Measurements from ENCODE around the gene PKHD1. TPM values are rescaled to one million over a fixed set of nuclear protein-coding genes. Genes with fewer than 3 reads are reported as not detected.

PKHD1 gene
- total RNA-seq, 4 donors from 2014 or later: 0.11 to 0.68 (median 0.42) TPM

DNA sequence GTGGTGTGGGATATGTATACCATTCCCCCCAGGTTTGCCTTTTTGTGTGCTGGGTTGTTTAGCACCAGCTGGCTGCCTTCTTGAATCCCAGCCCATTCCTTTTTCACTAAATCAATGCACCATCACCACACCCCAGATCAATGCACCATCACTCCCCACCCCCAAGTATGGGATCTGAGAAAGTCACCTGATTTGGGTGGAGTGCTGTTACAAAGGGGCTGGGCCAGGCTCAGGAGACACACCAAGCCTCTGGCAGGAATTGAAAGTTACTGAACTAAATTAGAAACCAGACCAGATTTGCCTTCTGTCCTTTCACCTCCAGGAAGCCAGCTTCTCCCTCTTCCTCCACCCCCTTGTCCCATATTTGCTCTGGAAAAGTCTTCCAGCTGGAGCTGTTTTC, 19.6 kb upstream of the PKHD1 start:
- no peak for TF ChIP-seq POLR2A (IDR thresholded peaks at IDR 0.05)
- TF ChIP-seq, protein P1, sequence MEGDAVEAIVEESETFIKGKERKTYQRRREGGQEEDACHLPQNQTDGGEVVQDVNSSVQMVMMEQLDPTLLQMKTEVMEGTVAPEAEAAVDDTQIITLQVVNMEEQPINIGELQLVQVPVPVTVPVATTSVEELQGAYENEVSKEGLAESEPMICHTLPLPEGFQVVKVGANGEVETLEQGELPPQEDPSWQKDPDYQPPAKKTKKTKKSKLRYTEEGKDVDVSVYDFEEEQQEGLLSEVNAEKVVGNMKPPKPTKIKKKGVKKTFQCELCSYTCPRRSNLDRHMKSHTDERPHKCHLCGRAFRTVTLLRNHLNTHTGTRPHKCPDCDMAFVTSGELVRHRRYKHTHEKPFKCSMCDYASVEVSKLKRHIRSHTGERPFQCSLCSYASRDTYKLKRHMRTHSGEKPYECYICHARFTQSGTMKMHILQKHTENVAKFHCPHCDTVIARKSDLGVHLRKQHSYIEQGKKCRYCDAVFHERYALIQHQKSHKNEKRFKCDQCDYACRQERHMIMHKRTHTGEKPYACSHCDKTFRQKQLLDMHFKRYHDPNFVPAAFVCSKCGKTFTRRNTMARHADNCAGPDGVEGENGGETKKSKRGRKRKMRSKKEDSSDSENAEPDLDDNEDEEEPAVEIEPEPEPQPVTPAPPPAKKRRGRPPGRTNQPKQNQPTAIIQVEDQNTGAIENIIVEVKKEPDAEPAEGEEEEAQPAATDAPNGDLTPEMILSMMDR (IDR thresholded peaks at IDR 0.05): no peak
- no peak for TF ChIP-seq EP300 (IDR thresholded peaks at IDR 0.05)
- no peak for TF ChIP-seq POLR2AphosphoS5 (IDR thresholded peaks at IDR 0.05)
- Histone ChIP-seq H3K27ac (no peak overlapping the region), H3K4me3 (no peak overlapping the region), H3K4me1 (no peaks in the 10 kb centered on the region), H3K27me3 (peaks cover 4% of the 10 kb centered on the region), H3K36me3 (no peaks in the 10 kb centered on the region), H3K9me3 (no peaks in the 10 kb centered on the region)
- no peak for DNase-seq (ENCODE audit: low spot score in 2 of 2)

- Histone ChIP-seq H3K27ac (no peak overlapping the region), H3K36me3 (no peaks in the 10 kb centered on the region), H3K4me3 (no peak overlapping the region), H3K9me3 (no peaks in the 10 kb centered on the region), H3K27me3 (peaks cover 13% of the 10 kb centered on the region), H3K4me1 (no peaks in the 10 kb centered on the region)
- no peak for DNase-seq (ENCODE audit: low spot score in 2 of 2)
- no peak for TF ChIP-seq POLR2A (IDR thresholded peaks at IDR 0.05)
- no peak for TF ChIP-seq EP300 (IDR thresholded peaks at IDR 0.05)
- WGBS: 82% methylated on average over 4 of the region's 4 CpGs
These were observed 17.6 kb upstream of the PKHD1 start for GRCh38 chr6:52104979-52105378.

DNA sequence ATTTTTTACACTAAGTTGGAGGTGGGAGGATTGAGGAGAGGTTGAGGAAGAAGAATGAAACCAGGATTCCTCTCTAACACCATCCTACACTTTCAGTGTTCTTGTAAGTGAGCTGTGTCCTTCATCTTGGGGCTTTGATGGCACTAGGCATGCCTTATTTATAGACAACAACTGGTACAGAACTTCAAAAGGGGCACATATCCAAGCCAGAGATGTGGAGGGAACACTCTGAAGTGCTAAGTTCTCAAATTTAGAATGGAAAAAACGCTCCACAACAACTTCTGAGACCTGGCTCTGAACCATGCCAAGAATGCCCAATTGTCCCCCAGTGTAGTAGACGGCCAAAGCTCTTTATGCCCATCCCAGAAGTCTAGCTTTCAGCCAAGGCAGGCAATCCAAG, 16.2 kb upstream of the PKHD1 start:
- no peak for DNase-seq (ENCODE audit: low spot score in 2 of 2)
- no peak overlapping the region for H3K4me3 ChIP-seq
- H3K9me3 ChIP-seq: no peaks in the 10 kb centered on the region
- no peak overlapping the region for H3K27ac ChIP-seq
- WGBS: 68% methylated on average over 2 of the region's 2 CpGs
- H3K27me3 ChIP-seq: peaks cover 16% of the 10 kb centered on the region
- no peaks in the 10 kb centered on the region for H3K4me1 ChIP-seq
- H3K36me3 ChIP-seq: no peaks in the 10 kb centered on the region
- no peak for TF ChIP-seq POLR2AphosphoS5 (IDR thresholded peaks at IDR 0.05)
- TF ChIP-seq EP300 (IDR thresholded peaks at IDR 0.05): no peak
- TF ChIP-seq, protein P1 (IDR thresholded peaks at IDR 0.05): no peak
- no peak for TF ChIP-seq POLR2A (IDR thresholded peaks at IDR 0.05)

DNA sequence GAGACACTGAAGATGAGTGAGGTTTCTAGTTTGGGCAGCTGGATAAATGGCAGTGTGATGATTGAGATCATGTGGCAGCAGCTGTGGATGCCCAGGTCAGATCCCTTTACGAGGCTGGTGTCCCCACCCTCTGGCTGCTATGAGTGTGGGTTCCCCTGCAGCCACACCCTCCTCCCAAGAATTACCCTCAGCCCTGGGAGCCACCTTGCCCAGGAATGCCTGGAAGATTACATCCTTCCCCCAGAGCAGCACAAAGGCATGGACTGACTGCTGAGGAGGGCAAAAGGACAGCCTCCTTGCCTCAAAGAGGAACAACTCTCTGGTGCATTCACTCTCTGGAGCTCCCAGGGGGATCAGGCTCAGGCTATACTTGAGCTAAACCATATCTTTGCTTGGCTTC, 15.0 kb upstream of the PKHD1 start:
- peaks cover 16% of the 10 kb centered on the region for H3K27me3 ChIP-seq
- 25% methylated on average over 1 of the region's 1 CpG for WGBS
- no peak overlapping the region for H3K4me3 ChIP-seq
- DNase-seq (ENCODE audit: low spot score in 2 of 2): no peak
- no peak overlapping the region for H3K27ac ChIP-seq
- H3K4me1 ChIP-seq: no peaks in the 10 kb centered on the region
- TF ChIP-seq POLR2A (IDR thresholded peaks at IDR 0.05) (no peak), POLR2AphosphoS5 (IDR thresholded peaks at IDR 0.05) (no peak), EP300 (IDR thresholded peaks at IDR 0.05) (no peak)
- TF ChIP-seq, protein P1 (IDR thresholded peaks at IDR 0.05): no peak
- H3K9me3 ChIP-seq: no peaks in the 10 kb centered on the region
- H3K36me3 ChIP-seq: no peaks in the 10 kb centered on the region

- Histone ChIP-seq H3K4me1 (no peaks in the 10 kb centered on the region), H3K4me3 (no peak overlapping the region), H3K27me3 (peaks cover 13% of the 10 kb centered on the region), H3K27ac (no peak overlapping the region), H3K9me3 (no peaks in the 10 kb centered on the region), H3K36me3 (no peaks in the 10 kb centered on the region)
- TF ChIP-seq, protein P1 (IDR thresholded peaks at IDR 0.05): no peak
- TF ChIP-seq POLR2A (IDR thresholded peaks at IDR 0.05) (no peak), EP300 (IDR thresholded peaks at IDR 0.05) (no peak), POLR2AphosphoS5 (IDR thresholded peaks at IDR 0.05) (no peak)
- DNase-seq (ENCODE audit: low spot score in 2 of 2): no peak
- WGBS: 46% methylated on average over 1 of the region's 1 CpG
These were observed 11.3 kb upstream of the PKHD1 start for GRCh38 chr6:52098721-52099120.

DNA sequence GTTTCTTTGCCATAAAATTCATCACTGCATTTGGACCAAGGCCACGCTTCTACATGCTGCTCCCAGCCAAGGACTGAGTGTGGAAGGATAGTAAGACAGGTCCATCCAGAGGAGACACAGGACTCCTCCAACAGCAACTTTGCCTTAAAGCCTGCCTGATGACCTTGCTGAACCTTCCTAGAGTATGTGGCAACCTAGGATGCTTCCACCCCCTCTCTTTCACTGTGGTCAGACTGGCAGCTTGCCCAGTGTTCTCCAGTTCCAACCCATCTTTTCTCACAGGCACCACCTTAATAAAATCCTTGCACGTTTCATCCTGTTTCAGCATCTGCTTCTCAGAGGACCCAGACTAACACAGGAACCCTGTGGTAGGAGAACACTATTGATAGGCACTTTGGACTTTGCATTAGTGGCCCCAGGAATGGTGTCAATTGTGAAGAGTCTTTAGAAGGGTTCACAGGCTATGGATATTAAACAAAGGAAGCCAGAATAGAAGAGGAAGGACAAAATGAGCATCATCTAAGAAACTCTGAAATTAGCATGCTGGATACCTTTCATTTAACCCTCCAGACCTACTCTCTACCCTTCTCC, 2.4 kb upstream of the PKHD1 start:
- Histone ChIP-seq H3K9me3 (no peaks in the 10 kb centered on the region), H3K4me1 (no peaks in the 10 kb centered on the region), H3K27me3 (no peaks in the 10 kb centered on the region), H3K4me3 (no peak overlapping the region), H3K27ac (no peak overlapping the region), H3K36me3 (no peaks in the 10 kb centered on the region)
- 45% methylated on average over 2 of the region's 2 CpGs for WGBS
- no peak for DNase-seq (ENCODE audit: low spot score in 2 of 2)
- TF ChIP-seq, protein P1 (IDR thresholded peaks at IDR 0.05): no peak
- TF ChIP-seq EP300 (IDR thresholded peaks at IDR 0.05) (no peak), POLR2AphosphoS5 (IDR thresholded peaks at IDR 0.05) (no peak), POLR2A (IDR thresholded peaks at IDR 0.05) (no peak)

Data from suprapubic skin (tissue), 4 donors.